Measurements from ENCODE around the gene GALNT1.

Gene GALNT1

GRCh38 chr18:35639296-35639695, 57.8 kb downstream of the GALNT1 start:
- CTCF ChIA-PET, result no interaction called here
- POLR2A ChIA-PET, result no interaction called here
- no peak for DNase-seq (ENCODE audit: extremely low spot score)
- TF ChIP-seq ARNT (IDR thresholded peaks at IDR 0.05) (no peak), NFRKB (IDR thresholded peaks at IDR 0.05) (no peak), ELF4 (IDR thresholded peaks at IDR 0.05) (no peak), BHLHE40 (IDR thresholded peaks at IDR 0.05; ENCODE audit: borderline replicate concordance) (no peak), L3MBTL2 (conservative IDR thresholded peaks at IDR 0.05) (no peak), TARDBP (IDR thresholded peaks at IDR 0.05) (no peak), FOXA1 (IDR thresholded peaks at IDR 0.05) (no peak), ZNF384 (IDR thresholded peaks at IDR 0.05) (no peak), SP1 (IDR thresholded peaks at IDR 0.05) (no peak), HDGF (IDR thresholded peaks at IDR 0.05; ENCODE audit: borderline replicate concordance) (no peak), FOXM1 (IDR thresholded peaks at IDR 0.05; ENCODE audit: borderline replicate concordance) (no peak)

GRCh38 chr18:35641467-35641866, 59.9 kb downstream of the GALNT1 start:
- POLR2A ChIA-PET, result no interaction called here
- TF ChIP-seq ELF4 (IDR thresholded peaks at IDR 0.05) (no peak), PKNOX1 (IDR thresholded peaks at IDR 0.05) (no peak), LEF1 (IDR thresholded peaks at IDR 0.05; ENCODE audit: borderline replicate concordance) (no peak), FOXM1 (IDR thresholded peaks at IDR 0.05; ENCODE audit: borderline replicate concordance) (no peak), CTBP1 (IDR thresholded peaks at IDR 0.05; ENCODE audit: borderline replicate concordance) (no peak), HDGF (IDR thresholded peaks at IDR 0.05; ENCODE audit: borderline replicate concordance) (no peak), BHLHE40 (IDR thresholded peaks at IDR 0.05; ENCODE audit: borderline replicate concordance) (no peak), FOXA1 (IDR thresholded peaks at IDR 0.05) (no peak), NFRKB (IDR thresholded peaks at IDR 0.05) (no peak), ARNT (IDR thresholded peaks at IDR 0.05) (no peak), ZNF384 (IDR thresholded peaks at IDR 0.05) (no peak), L3MBTL2 (conservative IDR thresholded peaks at IDR 0.05) (no peak), TARDBP (IDR thresholded peaks at IDR 0.05) (no peak), FOXK2 (IDR thresholded peaks at IDR 0.05) (no peak), SP1 (IDR thresholded peaks at IDR 0.05) (no peak), SUZ12 (IDR thresholded peaks at IDR 0.05) (no peak)
- CTCF ChIA-PET, result no interaction called here
- no peak for DNase-seq (ENCODE audit: extremely low spot score)

- TF ChIP-seq ARNT (IDR thresholded peaks at IDR 0.05) (no peak), FOXA1 (IDR thresholded peaks at IDR 0.05) (no peak), ZNF384 (IDR thresholded peaks at IDR 0.05) (no peak), FOXM1 (IDR thresholded peaks at IDR 0.05; ENCODE audit: borderline replicate concordance) (no peak), BHLHE40 (IDR thresholded peaks at IDR 0.05; ENCODE audit: borderline replicate concordance) (no peak), FOXK2 (IDR thresholded peaks at IDR 0.05) (no peak), ELF4 (IDR thresholded peaks at IDR 0.05) (no peak), HDGF (IDR thresholded peaks at IDR 0.05; ENCODE audit: borderline replicate concordance) (no peak), LEF1 (IDR thresholded peaks at IDR 0.05; ENCODE audit: borderline replicate concordance) (no peak), SUZ12 (IDR thresholded peaks at IDR 0.05) (no peak), L3MBTL2 (conservative IDR thresholded peaks at IDR 0.05) (no peak)
- CTCF ChIA-PET, result no interaction called here
- POLR2A ChIA-PET, result no interaction called here
- DNase-seq (ENCODE audit: extremely low spot score), result no peak
Measured at GRCh38 chr18:35641916-35642315, 60.4 kb downstream of the GALNT1 start.

- POLR2A ChIA-PET, result no interaction called here
- CTCF ChIA-PET, result no interaction called here
- TF ChIP-seq FOXM1 (IDR thresholded peaks at IDR 0.05; ENCODE audit: borderline replicate concordance) (no peak), FOXK2 (IDR thresholded peaks at IDR 0.05) (no peak), HDGF (IDR thresholded peaks at IDR 0.05; ENCODE audit: borderline replicate concordance) (no peak), ZNF384 (IDR thresholded peaks at IDR 0.05) (no peak), NFRKB (IDR thresholded peaks at IDR 0.05) (no peak)
- DNase-seq (ENCODE audit: extremely low spot score), result no peak
Measured at GRCh38 chr18:35642802-35643201, 61.3 kb downstream of the GALNT1 start.

GRCh38 chr18:35646449-35646848, 64.9 kb downstream of the GALNT1 start:
- ChIA-PET POLR2A (no interaction called here), CTCF (no interaction called here)
- TF ChIP-seq SUZ12 (IDR thresholded peaks at IDR 0.05) (no peak), ELF4 (IDR thresholded peaks at IDR 0.05) (no peak), ARNT (IDR thresholded peaks at IDR 0.05) (no peak), FOXK2 (IDR thresholded peaks at IDR 0.05) (no peak), ZNF384 (IDR thresholded peaks at IDR 0.05) (no peak), SP1 (IDR thresholded peaks at IDR 0.05) (no peak), PKNOX1 (IDR thresholded peaks at IDR 0.05) (no peak), BHLHE40 (IDR thresholded peaks at IDR 0.05; ENCODE audit: borderline replicate concordance) (no peak), HDGF (IDR thresholded peaks at IDR 0.05; ENCODE audit: borderline replicate concordance) (no peak), CTBP1 (IDR thresholded peaks at IDR 0.05; ENCODE audit: borderline replicate concordance) (no peak), L3MBTL2 (conservative IDR thresholded peaks at IDR 0.05) (no peak), TARDBP (IDR thresholded peaks at IDR 0.05) (no peak), FOXA1 (IDR thresholded peaks at IDR 0.05) (no peak)
- DNase-seq (ENCODE audit: extremely low spot score), result no peak

- POLR2A ChIA-PET, result no interaction called here
- TF ChIP-seq CTBP1 (IDR thresholded peaks at IDR 0.05; ENCODE audit: borderline replicate concordance) (no peak), FOXM1 (IDR thresholded peaks at IDR 0.05; ENCODE audit: borderline replicate concordance) (no peak), ELF4 (IDR thresholded peaks at IDR 0.05) (no peak), SUZ12 (IDR thresholded peaks at IDR 0.05) (no peak), ARNT (IDR thresholded peaks at IDR 0.05) (no peak), PKNOX1 (IDR thresholded peaks at IDR 0.05) (no peak), TARDBP (IDR thresholded peaks at IDR 0.05) (no peak), ZNF384 (IDR thresholded peaks at IDR 0.05) (no peak), BHLHE40 (IDR thresholded peaks at IDR 0.05; ENCODE audit: borderline replicate concordance) (no peak), SP1 (IDR thresholded peaks at IDR 0.05) (no peak), NFRKB (IDR thresholded peaks at IDR 0.05) (no peak), LEF1 (IDR thresholded peaks at IDR 0.05; ENCODE audit: borderline replicate concordance) (no peak), FOXK2 (IDR thresholded peaks at IDR 0.05) (no peak)
- CTCF ChIA-PET, result no interaction called here
- DNase-seq (ENCODE audit: extremely low spot score), result no peak
Measured at GRCh38 chr18:35653392-35654135, 72.0 kb downstream of the GALNT1 start.
